Glutamatergic neuron (in vitro differentiated cells): ENCODE results near the gene SUGCT. TPM values are rescaled to one million over a fixed set of nuclear protein-coding genes. Genes with fewer than 3 reads are reported as not detected.

Source experiments
- DNase-seq: peaks from one replicate; pipeline ENCODE4 v3.0.0; 2022
- H3K27ac Mint-ChIP-seq: one replicate; pipeline ENCODE4 v1.8.0; 2020; ENCODE audit warnings: mild to moderate bottlenecking, mixed read lengths, inconsistent platforms; ENCODE audit not compliant: unreplicated experiment
- H3K27me3 Mint-ChIP-seq: one replicate; pipeline ENCODE4 v1.8.0; 2020; ENCODE audit warnings: mild to moderate bottlenecking, moderate library complexity, mixed read lengths, inconsistent platforms; ENCODE audit not compliant: unreplicated experiment
- H3K36me3 Mint-ChIP-seq: one replicate; pipeline ENCODE4 v1.8.0; 2020; ENCODE audit warnings: mild to moderate bottlenecking, mixed read lengths, inconsistent platforms; ENCODE audit not compliant: unreplicated experiment
- H3K4me1 Mint-ChIP-seq: one replicate; pipeline ENCODE4 v1.8.0; 2020; ENCODE audit warnings: mild to moderate bottlenecking, low read depth, mixed read lengths, inconsistent platforms; ENCODE audit not compliant: unreplicated experiment
- H3K4me3 Mint-ChIP-seq: one replicate; pipeline ENCODE4 v1.8.0; 2020; ENCODE audit warnings: mild to moderate bottlenecking, mixed read lengths, inconsistent platforms; ENCODE audit not compliant: unreplicated experiment
- H3K9me3 Mint-ChIP-seq: one replicate; pipeline ENCODE4 v1.8.0; 2020; ENCODE audit warnings: mild to moderate bottlenecking, moderate library complexity, mixed read lengths, inconsistent platforms; ENCODE audit not compliant: unreplicated experiment
- total RNA-seq: library from RNA; stranded (reverse); fragmentation: NEBNext Ultra II Directional; extraction: Animal tissue kit (Norgen Biotek cat#: 25700); gene quantifications from one replicate; pipeline ENCODE4 v1.2.1, GENCODE V29; 2021; ENCODE audit not compliant: unreplicated experiment
- TF ChIP-seq, protein P1 (sequence below): fragments of 200-600 bp; sonication (generic); IDR thresholded peaks from one replicate; pipeline ENCODE4 v1.5.0; 2021; ENCODE audit not compliant: partially characterized antibody, unreplicated experiment

The SUGCT gene
- total RNA-seq, 1 donor from 2014 or later, result 1.2 TPM

- no peak overlapping the region for H3K27ac Mint-ChIP-seq
Measured at GRCh38 chr7:40870108-40870507, 735.3 kb downstream of the SUGCT start.

DNA sequence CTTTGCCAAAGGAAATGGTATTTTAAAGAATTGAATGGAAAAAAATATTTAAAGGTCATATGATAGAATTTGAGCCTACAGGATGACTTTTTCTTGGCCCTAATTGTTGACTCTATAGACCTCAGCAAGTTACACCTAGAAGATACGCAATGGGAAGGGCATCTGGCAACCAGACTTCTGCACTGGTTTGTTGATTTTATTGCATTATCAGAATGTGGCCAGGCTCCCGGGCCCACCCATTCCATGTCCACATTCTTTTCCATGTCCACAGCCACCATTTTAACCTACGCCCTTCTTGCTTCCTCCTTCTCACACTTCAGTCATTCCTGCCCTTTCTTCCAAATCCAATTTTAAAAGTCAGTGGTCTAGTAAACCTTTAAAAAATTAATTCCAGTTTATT, 738.4 kb downstream of the SUGCT start:
- Mint-ChIP-seq H3K36me3 (no peaks in the 10 kb centered on the region), H3K27me3 (no peaks in the 10 kb centered on the region), H3K9me3 (peaks cover 2% of the 10 kb centered on the region), H3K27ac (no peak overlapping the region), H3K4me1 (no peaks in the 10 kb centered on the region), H3K4me3 (no peak overlapping the region)
- TF ChIP-seq, protein P1, sequence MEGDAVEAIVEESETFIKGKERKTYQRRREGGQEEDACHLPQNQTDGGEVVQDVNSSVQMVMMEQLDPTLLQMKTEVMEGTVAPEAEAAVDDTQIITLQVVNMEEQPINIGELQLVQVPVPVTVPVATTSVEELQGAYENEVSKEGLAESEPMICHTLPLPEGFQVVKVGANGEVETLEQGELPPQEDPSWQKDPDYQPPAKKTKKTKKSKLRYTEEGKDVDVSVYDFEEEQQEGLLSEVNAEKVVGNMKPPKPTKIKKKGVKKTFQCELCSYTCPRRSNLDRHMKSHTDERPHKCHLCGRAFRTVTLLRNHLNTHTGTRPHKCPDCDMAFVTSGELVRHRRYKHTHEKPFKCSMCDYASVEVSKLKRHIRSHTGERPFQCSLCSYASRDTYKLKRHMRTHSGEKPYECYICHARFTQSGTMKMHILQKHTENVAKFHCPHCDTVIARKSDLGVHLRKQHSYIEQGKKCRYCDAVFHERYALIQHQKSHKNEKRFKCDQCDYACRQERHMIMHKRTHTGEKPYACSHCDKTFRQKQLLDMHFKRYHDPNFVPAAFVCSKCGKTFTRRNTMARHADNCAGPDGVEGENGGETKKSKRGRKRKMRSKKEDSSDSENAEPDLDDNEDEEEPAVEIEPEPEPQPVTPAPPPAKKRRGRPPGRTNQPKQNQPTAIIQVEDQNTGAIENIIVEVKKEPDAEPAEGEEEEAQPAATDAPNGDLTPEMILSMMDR, result no peak
- no peak for DNase-seq

More at GRCh38 chr7:40870108-40870507, 735.3 kb downstream of the SUGCT start:
- no peak for DNase-seq
- H3K9me3 Mint-ChIP-seq, result no peaks in the 10 kb centered on the region
- H3K27me3 Mint-ChIP-seq, result no peaks in the 10 kb centered on the region
- H3K4me1 Mint-ChIP-seq, result no peaks in the 10 kb centered on the region
- H3K36me3 Mint-ChIP-seq, result no peaks in the 10 kb centered on the region
- TF ChIP-seq, protein P1, result no peak
- no peak overlapping the region for H3K4me3 Mint-ChIP-seq

- Mint-ChIP-seq H3K9me3 (peaks cover 2% of the 10 kb centered on the region), H3K4me3 (no peak overlapping the region), H3K27ac (no peak overlapping the region), H3K4me1 (no peaks in the 10 kb centered on the region), H3K36me3 (no peaks in the 10 kb centered on the region), H3K27me3 (no peaks in the 10 kb centered on the region)
- TF ChIP-seq, protein P1, result no peak
- no peak for DNase-seq
Measured at GRCh38 chr7:40874756-40875155, 740.0 kb downstream of the SUGCT start.

GRCh38 chr7:40876601-40877000, 741.8 kb downstream of the SUGCT start:
- H3K4me3 Mint-ChIP-seq, result no peak overlapping the region
- TF ChIP-seq, protein P1, result no peak
- H3K4me1 Mint-ChIP-seq, result no peaks in the 10 kb centered on the region
- no peak for DNase-seq
- no peaks in the 10 kb centered on the region for H3K36me3 Mint-ChIP-seq
- H3K27me3 Mint-ChIP-seq, result no peaks in the 10 kb centered on the region
- H3K9me3 Mint-ChIP-seq, result peaks cover 2% of the 10 kb centered on the region
- H3K27ac Mint-ChIP-seq, result no peak overlapping the region

GRCh38 chr7:40879941-40880543, 745.2 kb downstream of the SUGCT start:
- H3K9me3 Mint-ChIP-seq, result peaks cover 2% of the 10 kb centered on the region
- H3K4me3 Mint-ChIP-seq, result no peak overlapping the region
- no peaks in the 10 kb centered on the region for H3K4me1 Mint-ChIP-seq
- TF ChIP-seq, protein P1, result no peak
- H3K36me3 Mint-ChIP-seq, result no peaks in the 10 kb centered on the region
- peaks cover 1% of the 10 kb centered on the region for H3K27me3 Mint-ChIP-seq
- no peak for DNase-seq
- no peak overlapping the region for H3K27ac Mint-ChIP-seq
